ENCODE results near the gene SLC24A4. TPM values are rescaled to one million over a fixed set of nuclear protein-coding genes. Genes with fewer than 3 reads are reported as not detected.

The SLC24A4 gene
- polyA plus RNA-seq, 6 donors from 2014 or later = 0.03 to 0.09 (median 0.05) TPM; not detected in 2

GRCh38 chr14:92356677-92357076 is 33.7 kb downstream of the SLC24A4 start:
- peaks cover 0 to 4% of the 10 kb centered on the region in 2 donors for H3K36me3 Mint-ChIP-seq
- DNase-seq (no peak), ATAC-seq (ENCODE audit: low read depth in 2 of 2) (no peak)
- no peak overlapping the region for H3K27ac Mint-ChIP-seq
- H3K4me3 Mint-ChIP-seq = no peak overlapping the region
- peaks cover 0 to 9% (median 0%) of the 10 kb centered on the region in 3 donors for H3K4me1 Mint-ChIP-seq
- H3K27me3 Mint-ChIP-seq = peaks cover 14 to 54% (median 45%) of the 10 kb centered on the region in 3 donors
- H3K9me3 Mint-ChIP-seq = no peaks in the 10 kb centered on the region

GRCh38 chr14:92360651-92361370 is 37.8 kb downstream of the SLC24A4 start:
- Mint-ChIP-seq H3K4me3 (no peak overlapping the region), H3K4me1 (peaks cover 0 to 9% (median 6%) of the 10 kb centered on the region in 3 donors), H3K9me3 (no peaks in the 10 kb centered on the region), H3K27ac (no peak overlapping the region), H3K36me3 (peaks cover 0 to 5% of the 10 kb centered on the region in 2 donors), H3K27me3 (peaks cover 21 to 64% (median 62%) of the 10 kb centered on the region in 3 donors)
- no peak for ATAC-seq (ENCODE audit: low read depth in 2 of 2)
- DNase-seq = no peak

- Mint-ChIP-seq H3K4me1 (peaks cover 0 to 6% (median 0%) of the 10 kb centered on the region in 3 donors), H3K27me3 (peaks cover 21 to 75% (median 69%) of the 10 kb centered on the region in 3 donors), H3K9me3 (no peaks in the 10 kb centered on the region), H3K27ac (no peak overlapping the region), H3K4me3 (no peak overlapping the region), H3K36me3 (peaks cover 0 to 5% of the 10 kb centered on the region in 2 donors)
- DNase-seq = no peak
- ATAC-seq (ENCODE audit: low read depth in 2 of 2) = no peak
Observed at GRCh38 chr14:92362781-92363235, 39.8 kb downstream of the SLC24A4 start.

GRCh38 chr14:92366237-92366636 is 43.3 kb downstream of the SLC24A4 start:
- peaks cover 0 to 9% (median 3%) of the 10 kb centered on the region in 7 donors for H3K9me3 Mint-ChIP-seq
- no peak for DNase-seq
- no peak overlapping the region for H3K4me3 Mint-ChIP-seq
- H3K4me1 Mint-ChIP-seq = peaks cover 0 to 9% (median 0%) of the 10 kb centered on the region in 3 donors
- H3K27me3 Mint-ChIP-seq = peaks cover 14 to 68% (median 57%) of the 10 kb centered on the region in 3 donors
- H3K27ac Mint-ChIP-seq = no peak overlapping the region
- H3K36me3 Mint-ChIP-seq = peaks cover under 1 to 5% of the 10 kb centered on the region in 2 donors
- ATAC-seq (ENCODE audit: low read depth in 2 of 2) = no peak

- H3K36me3 Mint-ChIP-seq = peaks cover 5% of the 10 kb centered on the region in 2 donors
- ATAC-seq (ENCODE audit: low read depth in 2 of 2) (no peak), DNase-seq (no peak)
- H3K9me3 Mint-ChIP-seq = peaks cover 0 to 16% (median 8%) of the 10 kb centered on the region in 7 donors
- no peak overlapping the region for H3K27ac Mint-ChIP-seq
- peaks cover 0 to 9% (median 0%) of the 10 kb centered on the region in 3 donors for H3K4me1 Mint-ChIP-seq
- no peak overlapping the region for H3K4me3 Mint-ChIP-seq
- H3K27me3 Mint-ChIP-seq = peaks cover 12 to 56% (median 52%) of the 10 kb centered on the region in 3 donors
Observed at GRCh38 chr14:92368001-92368400, 45.0 kb downstream of the SLC24A4 start.

GRCh38 chr14:92369097-92369496 is 46.1 kb downstream of the SLC24A4 start:
- Mint-ChIP-seq H3K4me3 (no peak overlapping the region), H3K36me3 (peaks cover 0 to 5% of the 10 kb centered on the region in 2 donors), H3K27ac (no peak overlapping the region), H3K9me3 (peaks cover 0 to 16% (median 8%) of the 10 kb centered on the region in 7 donors), H3K4me1 (peaks cover 0 to 9% (median 0%) of the 10 kb centered on the region in 3 donors), H3K27me3 (peaks cover 7 to 49% (median 43%) of the 10 kb centered on the region in 3 donors)
- no peak for ATAC-seq (ENCODE audit: low read depth in 2 of 2)
- no peak for DNase-seq

- ATAC-seq (ENCODE audit: low read depth in 2 of 2) = no peak
- Mint-ChIP-seq H3K4me3 (no peak overlapping the region), H3K27ac (peak overlapping the region in 2 of 6 donors; percentile 11 to 36)
Observed at GRCh38 chr14:92372230-92372629, 49.3 kb downstream of the SLC24A4 start.

GRCh38 chr14:92373336-92373735 is 50.4 kb downstream of the SLC24A4 start:
- peaks cover 11 to 28% (median 21%) of the 10 kb centered on the region in 3 donors for H3K27me3 Mint-ChIP-seq
- DNase-seq (no peak), ATAC-seq (ENCODE audit: low read depth in 2 of 2) (no peak)
- peaks cover 0 to 5% of the 10 kb centered on the region in 2 donors for H3K36me3 Mint-ChIP-seq
- no peak overlapping the region for H3K27ac Mint-ChIP-seq
- peaks cover 0 to 2% (median 0%) of the 10 kb centered on the region in 3 donors for H3K4me1 Mint-ChIP-seq
- H3K9me3 Mint-ChIP-seq = peaks cover 4 to 16% (median 8%) of the 10 kb centered on the region in 7 donors
- H3K4me3 Mint-ChIP-seq = no peak overlapping the region

More at GRCh38 chr14:92372230-92372629, 49.3 kb downstream of the SLC24A4 start:
- Mint-ChIP-seq H3K4me1 (peaks cover 0 to 3% (median 0%) of the 10 kb centered on the region in 3 donors), H3K27me3 (peaks cover 6 to 27% (median 25%) of the 10 kb centered on the region in 3 donors), H3K36me3 (peaks cover 0 to 5% of the 10 kb centered on the region in 2 donors), H3K9me3 (peaks cover under 1 to 16% (median 8%) of the 10 kb centered on the region in 7 donors)
- no peak for DNase-seq

GRCh38 chr14:92380131-92380530 is 57.2 kb downstream of the SLC24A4 start:
- Mint-ChIP-seq H3K4me1 (no peaks in the 10 kb centered on the region), H3K9me3 (peaks cover 0 to 4% (median 0%) of the 10 kb centered on the region in 7 donors), H3K27me3 (peaks cover 11 to 15% (median 13%) of the 10 kb centered on the region in 3 donors), H3K36me3 (no peaks in the 10 kb centered on the region), H3K27ac (no peak overlapping the region), H3K4me3 (no peak overlapping the region)
- no peak for ATAC-seq (ENCODE audit: low read depth in 2 of 2)
- no peak for DNase-seq

- Mint-ChIP-seq H3K27me3 (peaks cover 11 to 15% (median 14%) of the 10 kb centered on the region in 3 donors), H3K9me3 (peaks cover 0 to 4% (median 0%) of the 10 kb centered on the region in 7 donors), H3K27ac (no peak overlapping the region), H3K4me1 (no peaks in the 10 kb centered on the region), H3K4me3 (no peak overlapping the region), H3K36me3 (no peaks in the 10 kb centered on the region)
- ATAC-seq (ENCODE audit: low read depth in 2 of 2) (no peak), DNase-seq (no peak)
Observed at GRCh38 chr14:92380582-92380981, 57.6 kb downstream of the SLC24A4 start.

- H3K9me3 Mint-ChIP-seq = no peaks in the 10 kb centered on the region
- DNase-seq = no peak
- no peak overlapping the region for H3K4me3 Mint-ChIP-seq
- peak overlapping the region in 1 of 6 donors; percentile 22 for H3K27ac Mint-ChIP-seq
- H3K36me3 Mint-ChIP-seq = no peaks in the 10 kb centered on the region
- ATAC-seq (ENCODE audit: low read depth in 2 of 2) = no peak
- no peaks in the 10 kb centered on the region for H3K4me1 Mint-ChIP-seq
- peaks cover 3 to 13% (median 10%) of the 10 kb centered on the region in 3 donors for H3K27me3 Mint-ChIP-seq
Observed at GRCh38 chr14:92382677-92383076, 59.7 kb downstream of the SLC24A4 start.

- DNase-seq = no peak
- H3K27ac Mint-ChIP-seq = no peak overlapping the region
- H3K4me1 Mint-ChIP-seq = no peaks in the 10 kb centered on the region
- peaks cover 0 to 16% (median 3%) of the 10 kb centered on the region in 3 donors for H3K27me3 Mint-ChIP-seq
- no peaks in the 10 kb centered on the region for H3K9me3 Mint-ChIP-seq
- ATAC-seq (ENCODE audit: low read depth in 2 of 2) = no peak
- H3K36me3 Mint-ChIP-seq = no peaks in the 10 kb centered on the region
- H3K4me3 Mint-ChIP-seq = no peak overlapping the region
Observed at GRCh38 chr14:92383805-92384204, 60.8 kb downstream of the SLC24A4 start.

GRCh38 chr14:92384461-92385133 is 61.6 kb downstream of the SLC24A4 start:
- Mint-ChIP-seq H3K4me3 (no peak overlapping the region), H3K4me1 (no peaks in the 10 kb centered on the region), H3K9me3 (no peaks in the 10 kb centered on the region), H3K27me3 (peaks cover 3 to 16% (median 5%) of the 10 kb centered on the region in 3 donors), H3K27ac (no peak overlapping the region), H3K36me3 (no peaks in the 10 kb centered on the region)
- no peak for DNase-seq
- ATAC-seq (ENCODE audit: low read depth in 2 of 2) = no peak

Measured in naive B cell (primary cell).